A673 (cell line): Measurements from ENCODE around the gene NECTIN1. TPM values are rescaled to one million over a fixed set of nuclear protein-coding genes. Genes with fewer than 3 reads are reported as not detected.

Source experiments
- BruUV-seq: library from RNA; stranded (reverse); fragments of 400-500 nt; replicated peaks from 2 replicates; lab custom pipeline; 2021; lab: Mats Ljungman, UMichigan
- CTCF ChIA-PET: fragments of 300-600 bp; sonication (Branson Sonifier 250); formaldehyde crosslinking; loops from one replicate; lab custom pipeline; 2022; ENCODE audit warnings: antibody characterized with exemption; lab: Charles Lee
- POLR2A ChIA-PET: fragments of 300-600 bp; sonication (Branson Sonifier 250); formaldehyde crosslinking; loops from one replicate; lab custom pipeline; 2022; ENCODE audit warnings: antibody characterized with exemption; ENCODE audit not compliant: low non-redundant PET; lab: Charles Lee
- DNase-seq: peaks from one replicate; pipeline ENCODE4 v3.0.0-alpha.2; 2015; ENCODE audit warnings: low spot score
- H3K27ac ChIP-seq: fragments of 200-600 bp; sonication (generic); 2 replicates; pipeline ENCODE4 v1.5.1; 2016; ENCODE audit warnings: mixed run types, low read depth, mild to moderate bottlenecking, mixed read lengths, antibody characterized with exemption, low read length; ENCODE audit not compliant: poor library complexity, severe bottlenecking
- H3K27me3 ChIP-seq: fragments of 200-600 bp; sonication (generic); replicated peaks from 2 replicates; pipeline ENCODE4 v1.6.1; 2017; ENCODE audit warnings: mixed run types, low read depth, mild to moderate bottlenecking, mixed read lengths, antibody characterized with exemption, low read length; ENCODE audit not compliant: insufficient read depth, poor library complexity
- H3K36me3 ChIP-seq: fragments of 200-600 bp; sonication (generic); 2 replicates; pipeline ENCODE4 v1.6.1; 2016; ENCODE audit warnings: mixed run types, mild to moderate bottlenecking, mixed read lengths, antibody characterized with exemption, low read length; ENCODE audit not compliant: insufficient read depth, poor library complexity, severe bottlenecking
- H3K4me1 ChIP-seq: fragments of 200-600 bp; sonication (generic); 2 replicates; pipeline ENCODE4 v1.6.1; 2017; ENCODE audit warnings: mixed run types, mild to moderate bottlenecking, mixed read lengths, antibody characterized with exemption, low read length; ENCODE audit not compliant: insufficient read depth, poor library complexity, severe bottlenecking
- H3K4me3 ChIP-seq: fragments of 200-600 bp; sonication (generic); 2 replicates; pipeline ENCODE4 v1.5.1; 2016; ENCODE audit warnings: low read depth, mixed run types, mild to moderate bottlenecking, mixed read lengths, low read length; ENCODE audit not compliant: poor library complexity, severe bottlenecking
- H3K9me3 ChIP-seq: fragments of 200-600 bp; sonication (generic); 2 replicates; pipeline ENCODE4 v1.6.1; 2016; ENCODE audit warnings: mixed run types, low read depth, mild to moderate bottlenecking, mixed read lengths, antibody characterized with exemption, low read length; ENCODE audit not compliant: poor library complexity, severe bottlenecking
- CTCF ChIP-seq: fragments of 300-800, 200-600 bp; sonication (generic); conservative IDR thresholded peaks from 2 replicates; pipeline ENCODE4 v1.5.1; 2017; ENCODE audit warnings: low read depth, mild to moderate bottlenecking, antibody characterized with exemption, low read length, moderate library complexity, mixed read lengths
- EZH2 ChIP-seq: fragments of 200-600 bp; sonication (generic); IDR thresholded peaks from 2 replicates; pipeline ENCODE4 v1.6.1; 2017; ENCODE audit warnings: borderline replicate concordance, low read depth, mild to moderate bottlenecking, mixed read lengths, antibody characterized with exemption, low read length; ENCODE audit not compliant: poor library complexity, severe bottlenecking
- intact Hi-C: fragments of 100-400 bp; cut with micrococcal nuclease; formaldehyde crosslinking; loops from one replicate; pipeline ENCODE4 v1.10.0; 2022; ENCODE audit not compliant: unreplicated experiment
- total RNA-seq: library from RNA; stranded (reverse); gene quantifications from 2 replicates; pipeline ENCODE4 v1.2.3, GENCODE V29; 2021

The NECTIN1 gene
- total RNA-seq, 1 experiment from 2014 or later, result 10.1 TPM

GRCh38 chr11:119696378-119697222, 32.4 kb downstream of the NECTIN1 start:
- POLR2A ChIA-PET, result interaction anchor here (0.6 kb wide), 1 partner anchor 851 kb away, joined by 4 read pairs; no protein-coding TSS in a partner anchor
- Histone ChIP-seq H3K4me3 (no peak overlapping the region), H3K4me1 (no peaks in the 10 kb centered on the region), H3K27ac (no peak overlapping the region), H3K36me3 (no peaks in the 10 kb centered on the region), H3K27me3 (no peaks in the 10 kb centered on the region), H3K9me3 (no peaks in the 10 kb centered on the region)
- DNase-seq, result no peak
- BruUV-seq, result no TSS peak
- intact Hi-C loops, result no loop called here
- CTCF ChIA-PET, result no interaction called here
- TF ChIP-seq CTCF, result no peak
- TF ChIP-seq EZH2, result no peak

- intact Hi-C loops, result no loop called here
- CTCF ChIA-PET, result no interaction called here
- no peak for TF ChIP-seq CTCF
- no peak for TF ChIP-seq EZH2
- Histone ChIP-seq H3K27me3 (no peaks in the 10 kb centered on the region), H3K4me3 (no peak overlapping the region), H3K27ac (no peak overlapping the region), H3K36me3 (no peaks in the 10 kb centered on the region), H3K4me1 (no peaks in the 10 kb centered on the region), H3K9me3 (no peaks in the 10 kb centered on the region)
- DNase-seq, result no peak
- POLR2A ChIA-PET, result no interaction called here
- no TSS peak for BruUV-seq
Observed at GRCh38 chr11:119694334-119694733, 34.7 kb downstream of the NECTIN1 start.

- CTCF ChIA-PET, result no interaction called here
- TF ChIP-seq EZH2, result no peak
- TF ChIP-seq CTCF, result no peak
- no TSS peak for BruUV-seq
- Histone ChIP-seq H3K9me3 (no peaks in the 10 kb centered on the region), H3K27ac (no peak overlapping the region), H3K27me3 (no peaks in the 10 kb centered on the region), H3K4me3 (no peak overlapping the region), H3K36me3 (no peaks in the 10 kb centered on the region), H3K4me1 (no peaks in the 10 kb centered on the region)
- DNase-seq, result no peak
- intact Hi-C loops, result no loop called here
- POLR2A ChIA-PET, result no interaction called here
Observed at GRCh38 chr11:119693253-119693815, 35.7 kb downstream of the NECTIN1 start.
